NB4 (cell line): ENCODE results near the gene SUCO.

ENCODE experiments used
- DNase-seq: peaks from one replicate; pipeline ENCODE4 v3.0.0; 2010; ENCODE audit warnings: low read depth
- H3K4me3 ChIP-seq: one replicate; pipeline ENCODE4 v1.5.1; 2011; ENCODE audit warnings: mild to moderate bottlenecking, low read depth, low read length, moderate library complexity
- MYC ChIP-seq: IDR thresholded peaks from 2 replicates; pipeline ENCODE4 v1.6.1; 2011; ENCODE audit warnings: low read depth, low read length
- POLR2A ChIP-seq: IDR thresholded peaks from 2 replicates; pipeline ENCODE4 v1.6.1; 2011; ENCODE audit warnings: mild to moderate bottlenecking; ENCODE audit not compliant: insufficient read length; ENCODE audit errors: extremely low read depth
- TF ChIP-seq, protein P1 (sequence below): IDR thresholded peaks from 2 replicates; pipeline ENCODE4 v1.6.1; 2011; ENCODE audit warnings: low read depth, low read length
- TF ChIP-seq, protein P2 (sequence below): IDR thresholded peaks from one replicate; pipeline ENCODE4 v1.5.1; 2012; ENCODE audit warnings: low read depth, low read length

SUCO gene

GRCh38 chr1:172640111-172640510 lies 107.2 kb downstream of the SUCO start:
- DNase-seq: peak; percentile 39
- TF ChIP-seq POLR2A: no peak
- no peak for TF ChIP-seq MYC
- TF ChIP-seq, protein P1, sequence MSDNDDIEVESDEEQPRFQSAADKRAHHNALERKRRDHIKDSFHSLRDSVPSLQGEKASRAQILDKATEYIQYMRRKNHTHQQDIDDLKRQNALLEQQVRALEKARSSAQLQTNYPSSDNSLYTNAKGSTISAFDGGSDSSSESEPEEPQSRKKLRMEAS: no peak
- TF ChIP-seq, protein P2, sequence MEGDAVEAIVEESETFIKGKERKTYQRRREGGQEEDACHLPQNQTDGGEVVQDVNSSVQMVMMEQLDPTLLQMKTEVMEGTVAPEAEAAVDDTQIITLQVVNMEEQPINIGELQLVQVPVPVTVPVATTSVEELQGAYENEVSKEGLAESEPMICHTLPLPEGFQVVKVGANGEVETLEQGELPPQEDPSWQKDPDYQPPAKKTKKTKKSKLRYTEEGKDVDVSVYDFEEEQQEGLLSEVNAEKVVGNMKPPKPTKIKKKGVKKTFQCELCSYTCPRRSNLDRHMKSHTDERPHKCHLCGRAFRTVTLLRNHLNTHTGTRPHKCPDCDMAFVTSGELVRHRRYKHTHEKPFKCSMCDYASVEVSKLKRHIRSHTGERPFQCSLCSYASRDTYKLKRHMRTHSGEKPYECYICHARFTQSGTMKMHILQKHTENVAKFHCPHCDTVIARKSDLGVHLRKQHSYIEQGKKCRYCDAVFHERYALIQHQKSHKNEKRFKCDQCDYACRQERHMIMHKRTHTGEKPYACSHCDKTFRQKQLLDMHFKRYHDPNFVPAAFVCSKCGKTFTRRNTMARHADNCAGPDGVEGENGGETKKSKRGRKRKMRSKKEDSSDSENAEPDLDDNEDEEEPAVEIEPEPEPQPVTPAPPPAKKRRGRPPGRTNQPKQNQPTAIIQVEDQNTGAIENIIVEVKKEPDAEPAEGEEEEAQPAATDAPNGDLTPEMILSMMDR: no peak
- no peak overlapping the region for H3K4me3 ChIP-seq

DNA sequence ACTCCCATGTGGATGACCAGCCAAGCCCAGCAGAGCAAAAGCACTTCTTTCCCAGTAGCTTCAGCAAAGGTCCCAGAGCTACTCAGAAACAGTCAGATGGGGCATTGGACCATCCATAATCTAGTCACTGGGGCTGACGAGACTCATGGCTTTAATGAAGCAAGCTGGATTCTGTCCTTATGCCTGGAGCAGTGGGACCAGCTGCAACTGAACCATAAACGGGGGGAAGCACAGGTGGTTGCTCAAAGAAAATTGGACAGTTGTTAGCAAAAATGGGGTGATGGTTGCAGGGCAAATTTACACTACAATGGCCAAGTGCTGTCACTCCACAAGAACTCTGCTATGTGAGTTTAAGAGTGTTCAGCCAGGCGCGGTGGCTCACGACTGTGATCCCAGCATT lies 108.5 kb downstream of the SUCO start:
- DNase-seq: no peak
- no peak overlapping the region for H3K4me3 ChIP-seq
- no peak for TF ChIP-seq MYC
- TF ChIP-seq POLR2A: no peak

- TF ChIP-seq, protein P1: no peak
- TF ChIP-seq, protein P2: no peak
- TF ChIP-seq POLR2A (no peak), MYC (no peak)
- no peak overlapping the region for H3K4me3 ChIP-seq
- DNase-seq: no peak
Measured at GRCh38 chr1:172642970-172643369, 110.0 kb downstream of the SUCO start.

GRCh38 chr1:172646653-172647052 lies 113.7 kb downstream of the SUCO start:
- no peak overlapping the region for H3K4me3 ChIP-seq
- no peak for TF ChIP-seq MYC
- TF ChIP-seq POLR2A: no peak
- TF ChIP-seq, protein P1: no peak
- TF ChIP-seq, protein P2: no peak
- no peak for DNase-seq

DNA sequence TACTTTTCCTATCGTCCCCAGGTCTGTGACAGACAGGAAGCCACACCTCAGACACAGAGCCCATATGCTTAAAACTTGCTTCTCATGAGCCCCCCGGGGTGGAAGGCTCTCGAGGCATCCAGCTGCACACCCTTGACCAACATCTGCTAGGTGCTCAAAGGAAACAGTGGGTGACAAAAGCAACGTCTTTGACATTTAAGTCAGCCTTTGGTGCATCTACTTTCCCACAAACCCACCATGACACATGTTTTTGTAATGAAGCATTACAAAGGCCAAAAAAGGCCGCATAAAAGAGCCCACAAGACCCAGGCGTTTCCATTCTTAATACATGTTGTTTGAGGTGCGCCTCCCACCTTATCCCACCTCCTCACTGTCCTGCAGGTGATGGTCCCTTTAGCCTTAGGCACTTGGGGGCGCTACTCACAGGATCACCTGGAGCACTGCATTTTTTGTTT lies 114.2 kb downstream of the SUCO start:
- TF ChIP-seq MYC (no peak), POLR2A (no peak)
- TF ChIP-seq, protein P1: no peak
- TF ChIP-seq, protein P2: no peak
- H3K4me3 ChIP-seq: no peak overlapping the region
- DNase-seq: no peak

- TF ChIP-seq POLR2A (no peak), MYC (no peak)
- TF ChIP-seq, protein P1: no peak
- TF ChIP-seq, protein P2: no peak
- H3K4me3 ChIP-seq: no peak overlapping the region
- no peak for DNase-seq
Measured at GRCh38 chr1:172647987-172648386, 115.0 kb downstream of the SUCO start.
